ENCODE data around the gene ZFP36L1. TPM values are rescaled to one million over a fixed set of nuclear protein-coding genes. Genes with fewer than 3 reads are reported as not detected.

ZFP36L1 gene
- total and polyA plus RNA-seq, 2 of the 13 experiments (the other 11 are each of a cell fraction or from before 2014, with no cell fraction given): 7.4 to 10.2 TPM

- no peak for TF ChIP-seq ZBTB40 (IDR thresholded peaks at IDR 0.05)
- TF ChIP-seq ZBTB40 (CRISPR knock-in tag; IDR thresholded peaks at IDR 0.05): peak; percentile 26; the same call in 1 of the 2 replicates
- no peak for TF ChIP-seq NR2F2 (IDR thresholded peaks at IDR 0.05; ENCODE audit: borderline replicate concordance, low read depth)
- no peak for TF ChIP-seq PAXIP1 (CRISPR knock-in tag; conservative IDR thresholded peaks at IDR 0.05)
- TF ChIP-seq CBFB (CRISPR knock-in tag; IDR thresholded peaks at IDR 0.05): no peak
- TF ChIP-seq HNF4A (CRISPR knock-in tag; IDR thresholded peaks at IDR 0.05): peak; percentile 84
- TF ChIP-seq PAX8 (CRISPR knock-in tag; IDR thresholded peaks at IDR 0.05; ENCODE audit: borderline replicate concordance): 0 out of 2 replicates have a peak, but pooled peaks have one; percentile 5
- TF ChIP-seq SALL2 (CRISPR knock-in tag; IDR thresholded peaks at IDR 0.05): no peak
- no peak for TF ChIP-seq ZBTB7A (CRISPR knock-in tag; IDR thresholded peaks at IDR 0.05)
- 0 out of 2 replicates have a peak, but pooled peaks have one; percentile 32 for TF ChIP-seq ZNF34 (CRISPR knock-in tag; IDR thresholded peaks at IDR 0.05; ENCODE audit: borderline replicate concordance)
- no peak for TF ChIP-seq SP140L (CRISPR knock-in tag; IDR thresholded peaks at IDR 0.05; ENCODE audit: borderline replicate concordance)
- TF ChIP-seq NFYC (CRISPR knock-in tag; IDR thresholded peaks at IDR 0.05): no peak
- TF ChIP-seq MED13 (CRISPR knock-in tag; IDR thresholded peaks at IDR 0.05): no peak
- no peak for TF ChIP-seq ZNF292 (CRISPR knock-in tag; IDR thresholded peaks at IDR 0.05; ENCODE audit: borderline replicate concordance, low read depth)
- TF ChIP-seq ZNF790 (CRISPR knock-in tag; IDR thresholded peaks at IDR 0.05; ENCODE audit: borderline replicate concordance): no peak
- TF ChIP-seq PCBP2 (optimal IDR thresholded peaks at IDR 0.05; ENCODE audit: low read depth, low read length, poor library complexity, severe bottlenecking): no peak
- peak; percentile 30; the same call in 1 of the 2 replicates for TF ChIP-seq DPF2 (CRISPR knock-in tag; IDR thresholded peaks at IDR 0.05; ENCODE audit: borderline replicate concordance, low read depth)
Observed at GRCh38 chr14:68783408-68784225, 9.2 kb downstream of the ZFP36L1 start (continued).

Measured in HepG2 (cell line).